OCI-LY7 (cell line): ENCODE measurements around the gene SDR39U1.

Experiments used
- EZH2phosphoT487 ChIP-seq: fragments of 200-600 bp; sonication (generic); IDR thresholded peaks from 2 replicates; pipeline ENCODE4 v1.6.1; 2018; ENCODE audit warnings: low read depth, borderline replicate concordance, mild to moderate bottlenecking, mixed run types, antibody characterized with exemption, low read length, moderate library complexity, mixed read lengths
- TF ChIP-seq, protein P1 (sequence below): fragments of 200-600 bp; sonication (generic); conservative IDR thresholded peaks from 2 replicates; pipeline ENCODE4 v1.5.1; 2014; ENCODE audit warnings: mild to moderate bottlenecking, antibody characterized with exemption, low read length, moderate library complexity, mixed read lengths

DNA sequence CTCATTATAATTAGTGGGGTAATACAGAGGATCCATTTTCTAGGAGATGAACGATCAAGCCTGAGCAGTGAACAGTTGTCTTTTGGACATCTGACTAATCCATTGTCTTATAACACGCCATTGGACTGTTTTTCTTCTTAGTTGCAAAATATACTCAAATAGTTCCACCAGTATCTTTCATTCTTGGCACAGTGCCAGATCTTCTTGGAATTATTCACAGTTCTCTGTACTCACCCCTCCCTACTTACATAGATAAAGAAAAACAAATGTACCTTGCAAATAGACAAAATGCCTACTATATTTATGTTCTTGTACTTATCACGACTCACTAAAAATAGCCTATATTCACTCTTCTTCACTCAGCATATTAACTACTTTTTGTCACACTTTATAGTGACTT, 16.9 kb downstream of the SDR39U1 start:
- TF ChIP-seq, protein P1, sequence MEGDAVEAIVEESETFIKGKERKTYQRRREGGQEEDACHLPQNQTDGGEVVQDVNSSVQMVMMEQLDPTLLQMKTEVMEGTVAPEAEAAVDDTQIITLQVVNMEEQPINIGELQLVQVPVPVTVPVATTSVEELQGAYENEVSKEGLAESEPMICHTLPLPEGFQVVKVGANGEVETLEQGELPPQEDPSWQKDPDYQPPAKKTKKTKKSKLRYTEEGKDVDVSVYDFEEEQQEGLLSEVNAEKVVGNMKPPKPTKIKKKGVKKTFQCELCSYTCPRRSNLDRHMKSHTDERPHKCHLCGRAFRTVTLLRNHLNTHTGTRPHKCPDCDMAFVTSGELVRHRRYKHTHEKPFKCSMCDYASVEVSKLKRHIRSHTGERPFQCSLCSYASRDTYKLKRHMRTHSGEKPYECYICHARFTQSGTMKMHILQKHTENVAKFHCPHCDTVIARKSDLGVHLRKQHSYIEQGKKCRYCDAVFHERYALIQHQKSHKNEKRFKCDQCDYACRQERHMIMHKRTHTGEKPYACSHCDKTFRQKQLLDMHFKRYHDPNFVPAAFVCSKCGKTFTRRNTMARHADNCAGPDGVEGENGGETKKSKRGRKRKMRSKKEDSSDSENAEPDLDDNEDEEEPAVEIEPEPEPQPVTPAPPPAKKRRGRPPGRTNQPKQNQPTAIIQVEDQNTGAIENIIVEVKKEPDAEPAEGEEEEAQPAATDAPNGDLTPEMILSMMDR, result no peak
- no peak for TF ChIP-seq EZH2phosphoT487
